Suprapubic skin (tissue), 4 donors: ENCODE measurements around the gene ILF2. TPM values are rescaled to one million over a fixed set of nuclear protein-coding genes. Genes with fewer than 3 reads are reported as not detected.

Experiments used
- DNase-seq, 2 donors: peaks; one replicate each; pipeline ENCODE4 v3.0.0-alpha.2; 2019; ENCODE audit warnings: low spot score in 2 of 2
- H3K27ac ChIP-seq: fragments of 200-600 bp; sonication (generic); one replicate; pipeline ENCODE4 v1.5.1; 2019
- H3K27me3 ChIP-seq: fragments of 200-600 bp; sonication (generic); one replicate; pipeline ENCODE4 v1.5.1; 2019
- H3K36me3 ChIP-seq: fragments of 200-600 bp; sonication (generic); one replicate; pipeline ENCODE4 v1.5.1; 2019
- H3K4me1 ChIP-seq: fragments of 200-600 bp; sonication (generic); one replicate; pipeline ENCODE4 v1.5.1; 2019
- H3K4me3 ChIP-seq: fragments of 200-600 bp; sonication (generic); one replicate; pipeline ENCODE4 v1.5.1; 2019; ENCODE audit warnings: mild to moderate bottlenecking
- H3K9me3 ChIP-seq: fragments of 200-600 bp; sonication (generic); one replicate; pipeline ENCODE4 v1.5.1; 2019
- CTCF ChIP-seq, 2 donors: fragments of 200-600 bp in 1 of 2; fragments of 450-650 bp in 1 of 2; sonication (generic) in 1 of 2; IDR thresholded peaks; one replicate each; pipeline ENCODE4 v1.5.1; 2016 to 2019; ENCODE audit warnings: antibody characterized with exemption in 2 of 2, mild to moderate bottlenecking in 1 of 2, moderate library complexity in 1 of 2
- EP300 ChIP-seq: sonication (generic); formaldehyde crosslinking; IDR thresholded peaks from one replicate; pipeline ENCODE4 v1.6.1; 2017; ENCODE audit warnings: antibody characterized with exemption
- POLR2A ChIP-seq, 2 donors: fragments of 450-650 bp; IDR thresholded peaks; one replicate each; pipeline ENCODE4 v1.6.1; 2017; ENCODE audit warnings: antibody characterized with exemption in 2 of 2, mild to moderate bottlenecking in 2 of 2, moderate library complexity in 2 of 2
- POLR2AphosphoS5 ChIP-seq, 3 donors: sonication (generic); formaldehyde crosslinking; IDR thresholded peaks; one replicate each; pipeline ENCODE4 v1.6.1; 2017; ENCODE audit warnings: antibody characterized with exemption in 3 of 3
- WGBS: methylation state at CpG from one replicate; pipeline ENCODE4 v1.1.5; 2018; 5-methylcytosine and 5-hydroxymethylcytosine counted together
- total RNA-seq, 4 donors: library from RNA; depleted of rRNA; stranded (reverse); fragments of >200 nt; gene quantifications; one replicate each; pipeline ENCODE4 v1.1.0, GENCODE V29; 2016

The ILF2 gene
- total RNA-seq, 4 donors from 2014 or later, result 68.2 to 149 (median 127) TPM

GRCh38 chr1:153688736-153689328 is 18.0 kb upstream of the ILF2 start:
- peaks cover 26% of the 10 kb centered on the region for H3K36me3 ChIP-seq
- no peak for DNase-seq
- 83% methylated on average over 11 of the region's 18 CpGs for WGBS
- no peak overlapping the region for H3K27ac ChIP-seq
- H3K4me1 ChIP-seq, result peaks cover 3% of the 10 kb centered on the region
- no peak for TF ChIP-seq EP300
- no peak for TF ChIP-seq POLR2AphosphoS5 (IDR thresholded peaks at IDR 0.05)
- TF ChIP-seq POLR2A (IDR thresholded peaks at IDR 0.05), result no peak
- no peak for TF ChIP-seq CTCF (IDR thresholded peaks at IDR 0.05)
- H3K27me3 ChIP-seq, result no peaks in the 10 kb centered on the region
- H3K4me3 ChIP-seq, result no peak overlapping the region
- no peaks in the 10 kb centered on the region for H3K9me3 ChIP-seq

GRCh38 chr1:153688276-153688675 is 17.5 kb upstream of the ILF2 start:
- 90% methylated on average over 7 of the region's 7 CpGs for WGBS

GRCh38 chr1:153687346-153688125 is 16.7 kb upstream of the ILF2 start:
- Histone ChIP-seq H3K27me3 (no peaks in the 10 kb centered on the region), H3K4me3 (no peak overlapping the region), H3K9me3 (no peaks in the 10 kb centered on the region), H3K27ac (no peak overlapping the region), H3K4me1 (peaks cover 5% of the 10 kb centered on the region), H3K36me3 (peaks cover 29% of the 10 kb centered on the region)
- no peak for DNase-seq
- TF ChIP-seq EP300 (no peak), POLR2AphosphoS5 (IDR thresholded peaks at IDR 0.05) (no peak), CTCF (IDR thresholded peaks at IDR 0.05) (no peak), POLR2A (IDR thresholded peaks at IDR 0.05) (no peak)
- WGBS, result 88% methylated on average over 13 of the region's 16 CpGs

More at GRCh38 chr1:153688276-153688675, 17.5 kb upstream of the ILF2 start:
- Histone ChIP-seq H3K9me3 (no peaks in the 10 kb centered on the region), H3K4me1 (peaks cover 5% of the 10 kb centered on the region), H3K36me3 (peaks cover 26% of the 10 kb centered on the region), H3K27me3 (no peaks in the 10 kb centered on the region), H3K27ac (no peak overlapping the region), H3K4me3 (no peak overlapping the region)
- TF ChIP-seq EP300, result no peak
- TF ChIP-seq POLR2AphosphoS5 (IDR thresholded peaks at IDR 0.05), result no peak
- DNase-seq, result no peak

- DNase-seq, result no peak
- Histone ChIP-seq H3K4me1 (peaks cover 5% of the 10 kb centered on the region), H3K27me3 (no peaks in the 10 kb centered on the region), H3K36me3 (peaks cover 31% of the 10 kb centered on the region), H3K27ac (no peak overlapping the region), H3K9me3 (no peaks in the 10 kb centered on the region), H3K4me3 (no peak overlapping the region)
- TF ChIP-seq EP300, result no peak
- no peak for TF ChIP-seq POLR2AphosphoS5 (IDR thresholded peaks at IDR 0.05)
- no peak for TF ChIP-seq CTCF (IDR thresholded peaks at IDR 0.05)
- TF ChIP-seq POLR2A (IDR thresholded peaks at IDR 0.05), result no peak
- 83% methylated on average over 9 of the region's 11 CpGs for WGBS
These were observed 14.9 kb upstream of the ILF2 start for GRCh38 chr1:153685544-153686340.

GRCh38 chr1:153684892-153685291 is 14.1 kb upstream of the ILF2 start:
- no peaks in the 10 kb centered on the region for H3K9me3 ChIP-seq
- WGBS, result 91% methylated on average over 12 of the region's 12 CpGs
- no peaks in the 10 kb centered on the region for H3K27me3 ChIP-seq
- TF ChIP-seq CTCF (IDR thresholded peaks at IDR 0.05) (no peak), EP300 (no peak), POLR2AphosphoS5 (IDR thresholded peaks at IDR 0.05) (no peak), POLR2A (IDR thresholded peaks at IDR 0.05) (no peak)
- no peak overlapping the region for H3K27ac ChIP-seq
- H3K4me1 ChIP-seq, result peaks cover 5% of the 10 kb centered on the region
- no peak for DNase-seq
- H3K36me3 ChIP-seq, result peaks cover 31% of the 10 kb centered on the region
- no peak overlapping the region for H3K4me3 ChIP-seq
